ENCODE results near the gene ZNF740. TPM values are rescaled to one million over a fixed set of nuclear protein-coding genes. Genes with fewer than 3 reads are reported as not detected.

Gene ZNF740
- total and polyA plus RNA-seq, 2 experiments from 2014 or later: 3.9 to 6.5 TPM

- Histone ChIP-seq H3K4me1 (ENCODE audit: insufficient read depth) (peaks cover 22% of the 10 kb centered on the region), H3K27ac (no peak overlapping the region), H2AFZ (no peak overlapping the region), H3K79me2 (ENCODE audit: insufficient read depth) (peaks cover 44% of the 10 kb centered on the region), H3K9me2 (ENCODE audit: insufficient read depth) (no peaks in the 10 kb centered on the region), H3K27me3 (replicated peaks; ENCODE audit: insufficient read depth) (no peaks in the 10 kb centered on the region), H3K9ac (no peak overlapping the region), H3K9me3 (ENCODE audit: low read depth) (no peaks in the 10 kb centered on the region), H3K36me3 (ENCODE audit: low read depth) (peaks cover 38% of the 10 kb centered on the region; the same call in 1 of the 2 replicates), H4K20me1 (ENCODE audit: insufficient read depth) (no peaks in the 10 kb centered on the region; the same call in 1 of the 2 replicates), H3F3A (ENCODE audit: insufficient read depth) (peaks cover 58% of the 10 kb centered on the region), H3K4me3 (no peak overlapping the region), H3K4me2 (ENCODE audit: unreplicated experiment) (no peak overlapping the region)
- TF ChIP-seq EZH2 (IDR thresholded peaks at IDR 0.05; ENCODE audit: insufficient read depth, poor library complexity, severe bottlenecking): no peak
- no peak for TF ChIP-seq EZH2phosphoT487 (IDR thresholded peaks at IDR 0.05; ENCODE audit: insufficient read depth, low read depth)
- DNase-seq: no peak
- 86% methylated on average over 6 of the region's 6 CpGs for WGBS, 2 experiments (ENCODE audit: low coverage in 1 of 2, low lambda C conversion rate in 2 of 2, missing lambda C conversion rate in 2 of 2)
- in situ Hi-C loops (cut with MboI): no loop called here
Measured at GRCh38 chr12:53184828-53185227, 4.3 kb downstream of the ZNF740 start.

- Histone ChIP-seq H2AFZ (no peak overlapping the region), H3K4me3 (no peak overlapping the region), H3K4me1 (ENCODE audit: insufficient read depth) (peaks cover 22% of the 10 kb centered on the region), H3K9me3 (ENCODE audit: low read depth) (no peaks in the 10 kb centered on the region), H4K20me1 (ENCODE audit: insufficient read depth) (no peaks in the 10 kb centered on the region; the same call in 1 of the 2 replicates), H3K36me3 (ENCODE audit: low read depth) (peaks cover 38% of the 10 kb centered on the region; the same call in 1 of the 2 replicates), H3K27me3 (replicated peaks; ENCODE audit: insufficient read depth) (no peaks in the 10 kb centered on the region), H3F3A (ENCODE audit: insufficient read depth) (peaks cover 59% of the 10 kb centered on the region), H3K9ac (no peak overlapping the region), H3K27ac (no peak overlapping the region), H3K4me2 (ENCODE audit: unreplicated experiment) (no peak overlapping the region), H3K79me2 (ENCODE audit: insufficient read depth) (peaks cover 44% of the 10 kb centered on the region), H3K9me2 (ENCODE audit: insufficient read depth) (no peaks in the 10 kb centered on the region)
- peak; percentile 27 for DNase-seq
- TF ChIP-seq EZH2phosphoT487 (IDR thresholded peaks at IDR 0.05; ENCODE audit: insufficient read depth, low read depth): no peak
- no peak for TF ChIP-seq EZH2 (IDR thresholded peaks at IDR 0.05; ENCODE audit: insufficient read depth, poor library complexity, severe bottlenecking)
- WGBS, 2 experiments (ENCODE audit: low coverage in 1 of 2, low lambda C conversion rate in 2 of 2, missing lambda C conversion rate in 2 of 2): 77 to 83% methylated on average over 3 of the region's 3 CpGs
- in situ Hi-C loops (cut with MboI): no loop called here
Measured at GRCh38 chr12:53185582-53186153, 5.1 kb downstream of the ZNF740 start.

GRCh38 chr12:53186745-53187144 is 6.2 kb downstream of the ZNF740 start:
- Histone ChIP-seq H3K9ac (no peak overlapping the region), H4K20me1 (ENCODE audit: insufficient read depth) (no peaks in the 10 kb centered on the region; the same call in 1 of the 2 replicates), H3K9me2 (ENCODE audit: insufficient read depth) (no peaks in the 10 kb centered on the region), H3K9me3 (ENCODE audit: low read depth) (no peaks in the 10 kb centered on the region), H3K27ac (no peak overlapping the region), H3K4me3 (no peak overlapping the region), H3K36me3 (ENCODE audit: low read depth) (peaks cover 38% of the 10 kb centered on the region; the same call in 1 of the 2 replicates), H3K4me2 (ENCODE audit: unreplicated experiment) (no peak overlapping the region), H3F3A (ENCODE audit: insufficient read depth) (peaks cover 55% of the 10 kb centered on the region), H3K79me2 (ENCODE audit: insufficient read depth) (peaks cover 38% of the 10 kb centered on the region), H2AFZ (no peak overlapping the region), H3K4me1 (ENCODE audit: insufficient read depth) (peaks cover 18% of the 10 kb centered on the region), H3K27me3 (replicated peaks; ENCODE audit: insufficient read depth) (no peaks in the 10 kb centered on the region)
- in situ Hi-C loops (cut with MboI): no loop called here
- DNase-seq: no peak
- TF ChIP-seq EZH2phosphoT487 (IDR thresholded peaks at IDR 0.05; ENCODE audit: insufficient read depth, low read depth): no peak
- TF ChIP-seq EZH2 (IDR thresholded peaks at IDR 0.05; ENCODE audit: insufficient read depth, poor library complexity, severe bottlenecking): no peak
- WGBS, 2 experiments (ENCODE audit: low coverage in 1 of 2, low lambda C conversion rate in 2 of 2, missing lambda C conversion rate in 2 of 2): 90 to 94% methylated on average over 4 of the region's 4 CpGs

GRCh38 chr12:53187145-53187899 is 6.8 kb downstream of the ZNF740 start:
- Histone ChIP-seq H3K9ac (no peak overlapping the region), H3F3A (ENCODE audit: insufficient read depth) (peaks cover 49% of the 10 kb centered on the region), H3K4me2 (ENCODE audit: unreplicated experiment) (no peak overlapping the region), H3K79me2 (ENCODE audit: insufficient read depth) (peaks cover 32% of the 10 kb centered on the region), H3K9me3 (ENCODE audit: low read depth) (no peaks in the 10 kb centered on the region), H3K27me3 (replicated peaks; ENCODE audit: insufficient read depth) (no peaks in the 10 kb centered on the region), H3K36me3 (ENCODE audit: low read depth) (peaks cover 32% of the 10 kb centered on the region; the same call in 1 of the 2 replicates), H3K9me2 (ENCODE audit: insufficient read depth) (no peaks in the 10 kb centered on the region), H3K27ac (no peak overlapping the region), H4K20me1 (ENCODE audit: insufficient read depth) (no peaks in the 10 kb centered on the region), H3K4me3 (no peak overlapping the region), H3K4me1 (ENCODE audit: insufficient read depth) (peaks cover 12% of the 10 kb centered on the region), H2AFZ (no peak overlapping the region)
- TF ChIP-seq EZH2phosphoT487 (IDR thresholded peaks at IDR 0.05; ENCODE audit: insufficient read depth, low read depth) (no peak), EZH2 (IDR thresholded peaks at IDR 0.05; ENCODE audit: insufficient read depth, poor library complexity, severe bottlenecking) (no peak)
- DNase-seq: no peak
- in situ Hi-C loops (cut with MboI): no loop called here
- 84 to 85% methylated on average over 15 of the region's 15 CpGs for WGBS, 2 experiments (ENCODE audit: low coverage in 1 of 2, low lambda C conversion rate in 2 of 2, missing lambda C conversion rate in 2 of 2)

Data from GM23248 (cell line).